CMK (cell line): ENCODE results near the gene SOX11.
"Not testable (repeated sequence)": the region's sequence is repeated elsewhere in the genome, so short reads cannot be mapped to it uniquely, and the experiment has no call there.

ENCODE experiments used
- DNase-seq: peaks from one replicate; pipeline ENCODE4 v3.0.0-alpha.2; 2010; ENCODE audit warnings: low read depth

SOX11 gene

DNA sequence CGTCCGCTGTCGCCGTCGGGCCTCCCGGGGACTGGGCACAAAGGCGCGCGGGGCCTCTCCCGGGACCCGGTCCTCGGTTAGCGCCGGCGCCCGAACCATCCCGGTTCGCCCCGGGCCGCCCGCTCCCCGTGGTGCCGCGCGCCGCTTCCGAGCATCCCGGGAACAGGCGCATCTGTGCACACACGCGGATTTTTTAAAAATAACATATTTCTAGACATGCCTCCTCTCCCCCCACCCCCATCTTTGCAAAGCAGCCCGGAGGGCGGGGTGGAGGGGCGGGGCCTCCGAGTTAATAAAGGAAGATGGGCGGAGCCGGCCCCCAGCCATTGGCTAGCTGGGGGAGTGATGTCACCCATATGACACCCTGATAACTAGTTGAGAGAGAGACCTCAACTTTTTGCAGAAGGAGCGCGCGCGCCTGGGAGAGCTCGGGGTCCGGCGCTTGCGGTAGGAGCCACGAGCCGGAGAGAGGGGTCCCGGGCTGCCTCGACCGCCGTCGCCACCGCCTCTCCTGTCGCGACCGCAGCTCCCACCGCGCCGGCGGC, at the start of gene SOX11:
TSS of gene SOX11 (plus strand) at position 400 of the 545 bp plus-strand sequence. CDS start 338 bp downstream, outside the sequence.
- DNase-seq, result no peak

DNA sequence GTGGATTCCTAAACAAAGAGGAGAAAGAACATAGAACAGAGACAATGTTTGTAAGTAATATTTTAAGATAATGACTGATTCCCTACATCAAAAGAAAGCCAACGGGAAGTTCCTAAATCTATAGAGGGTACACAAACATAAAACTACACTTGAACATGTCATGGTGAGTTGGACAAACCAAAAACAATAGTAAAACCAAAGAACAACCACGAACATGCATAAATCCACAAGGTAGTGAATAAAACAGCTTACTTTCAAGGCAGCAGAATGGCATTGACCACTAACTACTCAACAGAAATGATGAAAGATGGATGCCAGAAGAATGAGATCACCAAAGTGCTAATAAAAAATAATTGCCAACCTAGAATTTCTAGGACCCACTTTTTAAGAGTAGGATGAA, 39.5 kb upstream of the SOX11 start:
- not testable (repeated sequence) for DNase-seq

DNA sequence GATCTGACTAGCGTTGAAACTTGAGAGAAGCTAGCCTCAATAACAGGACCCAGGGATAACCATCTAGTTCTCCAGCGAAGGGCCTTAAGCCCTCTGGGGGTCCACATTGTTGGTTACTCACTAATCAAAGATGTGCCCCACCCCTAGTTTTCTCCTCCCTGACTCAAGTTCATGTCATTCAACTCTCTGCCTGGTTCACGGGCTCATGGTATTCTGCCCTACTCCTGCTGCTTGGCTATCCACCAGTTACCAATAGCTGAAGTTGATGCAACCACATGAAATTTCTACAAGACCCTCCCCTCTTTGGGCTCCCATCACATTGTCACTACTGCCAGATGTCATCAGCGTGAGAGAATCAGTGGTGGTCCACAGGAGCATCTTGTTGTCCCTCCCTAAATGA, 38.4 kb upstream of the SOX11 start:
- DNase-seq, result not testable (repeated sequence)

DNA sequence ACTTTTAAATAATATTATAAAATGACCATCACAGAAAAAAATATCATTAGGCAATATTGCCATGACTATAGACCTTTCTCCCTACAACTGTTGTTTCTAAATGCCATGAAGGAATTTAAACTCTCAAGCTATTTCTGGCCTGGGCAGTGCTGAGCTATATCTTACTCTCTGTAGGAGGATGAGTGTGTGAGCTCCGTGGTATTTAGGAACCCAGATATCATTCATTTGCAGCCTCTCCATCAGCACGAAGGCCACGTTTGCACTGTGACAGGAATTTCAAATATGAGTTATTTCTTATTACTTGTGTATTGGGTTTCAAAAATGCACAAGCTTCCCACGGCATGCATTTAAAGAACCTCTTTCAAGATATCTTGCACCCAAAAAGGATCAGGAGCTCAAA, 35.0 kb upstream of the SOX11 start:
- no peak for DNase-seq

DNA sequence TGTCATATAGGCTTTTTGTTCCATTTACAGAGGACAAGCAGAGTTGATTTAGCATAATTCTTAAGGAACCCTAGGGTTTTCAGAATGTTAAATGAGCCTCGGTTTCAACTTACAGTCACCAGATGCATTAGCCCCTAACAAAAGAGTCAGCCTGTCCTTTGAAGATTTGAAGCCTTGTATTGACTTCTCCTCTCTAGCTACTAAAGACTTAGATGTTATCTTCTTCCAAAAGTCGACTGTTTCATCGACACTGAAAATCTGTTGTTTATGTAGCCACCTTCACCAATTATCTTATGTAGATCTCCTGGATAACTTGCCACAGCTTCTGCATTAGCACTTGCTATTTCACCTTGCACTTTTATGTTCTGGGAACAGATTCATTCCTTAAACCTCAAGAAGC, 31.6 kb upstream of the SOX11 start:
- DNase-seq, result no peak

DNA sequence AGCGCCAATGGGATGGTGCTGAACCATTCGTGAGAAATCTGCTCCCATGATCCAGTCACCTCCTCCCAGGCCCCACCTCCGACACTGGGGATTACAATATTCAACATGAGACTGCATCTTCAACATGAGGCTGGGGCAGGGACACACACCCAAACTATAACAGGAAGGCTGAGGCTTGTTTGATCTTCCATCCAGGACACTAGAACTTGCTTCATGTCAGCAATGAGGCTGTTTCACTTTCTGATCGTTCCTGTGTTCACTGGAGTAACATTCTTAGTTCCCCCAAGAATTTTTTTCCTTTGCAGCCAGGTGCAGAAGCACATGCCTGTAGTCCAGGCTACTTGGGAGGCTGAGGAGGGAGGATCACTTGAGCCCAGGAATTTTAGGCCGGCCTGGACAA, 30.8 kb upstream of the SOX11 start:
- no peak for DNase-seq

DNA sequence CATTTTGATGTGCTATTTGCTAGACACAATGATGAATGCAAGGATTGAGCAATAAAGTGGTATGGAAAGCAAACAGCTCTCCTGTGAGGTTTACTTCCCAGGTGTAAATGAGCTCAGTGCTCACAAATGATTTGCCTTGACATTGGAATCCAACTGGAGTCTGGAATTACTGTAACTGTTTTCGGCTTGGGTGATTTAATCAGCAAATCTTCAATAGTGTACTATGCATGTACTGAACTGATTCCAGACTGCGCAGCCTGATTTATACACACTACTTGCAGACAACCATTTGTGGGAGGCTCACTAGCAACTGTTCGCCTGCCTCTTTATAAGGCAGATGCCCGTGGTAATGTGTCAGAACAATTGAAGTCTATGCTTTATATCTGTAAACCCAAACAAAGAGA, 27.9 kb upstream of the SOX11 start:
- DNase-seq, result no peak

DNA sequence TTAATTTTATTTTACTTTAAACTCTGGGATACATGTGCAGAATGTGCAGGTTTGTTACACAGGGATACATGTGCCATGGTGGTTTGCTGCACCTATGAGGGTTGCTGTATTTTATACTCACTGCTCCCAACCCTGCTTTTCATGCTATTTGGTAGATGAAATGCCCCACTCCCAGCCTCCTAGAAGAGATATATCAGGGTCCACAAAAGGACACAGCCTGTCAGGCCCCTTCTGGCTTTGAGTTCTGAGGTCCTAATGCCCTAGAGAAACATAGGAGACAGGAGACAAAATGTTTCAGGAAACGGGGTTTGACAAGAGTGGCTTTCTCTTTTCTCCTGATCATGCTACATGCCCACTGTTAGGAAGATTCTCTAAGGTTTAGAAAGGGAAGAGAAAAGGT, 27.1 kb upstream of the SOX11 start:
- no peak for DNase-seq

DNA sequence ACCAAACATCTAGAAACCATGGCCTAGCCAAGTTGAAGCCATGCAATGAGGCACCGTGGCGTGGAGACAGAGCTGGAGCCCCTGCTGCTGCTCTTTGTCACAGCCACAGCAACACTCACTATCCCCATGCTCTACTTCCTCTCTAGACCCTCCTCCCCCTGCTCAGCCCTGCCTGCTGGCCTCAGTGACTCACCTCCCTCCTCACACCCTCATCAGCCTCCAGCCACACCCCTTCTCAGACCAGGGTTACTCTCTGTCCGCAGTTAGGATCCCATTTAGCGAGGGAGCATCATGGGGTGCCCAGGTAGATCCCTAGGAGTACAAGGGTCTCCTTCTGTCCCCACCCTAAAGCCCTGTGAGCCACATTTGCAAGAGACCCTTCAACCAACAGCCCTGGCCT, 25.4 kb upstream of the SOX11 start:
- no peak for DNase-seq

DNA sequence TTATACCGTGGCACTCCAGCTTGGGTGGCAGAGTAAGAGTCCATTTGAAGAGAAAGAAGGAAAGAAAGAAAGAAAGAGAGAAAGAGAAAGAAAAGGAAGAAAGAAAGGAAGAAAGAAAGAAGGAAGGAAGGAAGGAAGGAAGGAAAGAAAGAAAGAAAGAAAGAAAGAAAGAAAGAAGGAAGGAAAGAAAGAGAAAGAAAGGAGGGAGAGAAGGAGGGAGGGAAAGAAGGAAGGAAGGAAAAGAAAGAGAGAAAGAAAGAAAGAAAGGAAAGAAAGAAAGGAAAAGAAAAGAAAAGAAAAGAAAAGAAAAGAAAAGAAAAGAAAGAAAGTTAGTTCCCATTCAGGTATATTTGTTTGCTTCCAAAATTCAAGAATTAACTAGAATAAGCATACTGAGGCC, 24.5 kb upstream of the SOX11 start:
- DNase-seq, result not testable (repeated sequence)

DNA sequence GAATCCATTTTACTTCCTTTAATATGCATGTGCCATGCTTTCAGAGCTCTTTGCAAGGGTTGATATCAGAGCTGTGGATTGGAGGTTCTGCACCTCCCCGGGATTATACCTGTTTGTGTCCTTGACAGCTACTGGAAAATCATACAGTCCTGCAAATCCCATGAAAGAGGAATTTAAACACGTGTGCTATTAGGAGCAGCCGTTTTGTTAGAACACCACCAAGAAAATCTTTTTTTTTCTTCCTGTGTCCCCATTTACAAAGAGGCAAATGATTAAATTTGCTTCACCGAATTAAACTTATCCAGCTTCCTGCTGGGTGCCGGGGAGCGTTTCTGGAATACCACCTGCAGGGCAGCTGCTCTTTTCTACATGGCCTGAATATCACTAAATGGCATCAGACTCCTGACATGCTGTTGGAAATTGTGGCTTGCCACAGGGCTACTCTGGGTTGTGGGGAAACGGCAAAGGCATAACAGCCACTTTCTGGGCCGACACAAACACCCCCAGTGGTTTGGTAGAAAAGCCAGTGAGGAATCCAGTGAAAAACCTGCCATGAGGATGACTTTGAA, 23.4 kb upstream of the SOX11 start:
- DNase-seq, result no peak

DNA sequence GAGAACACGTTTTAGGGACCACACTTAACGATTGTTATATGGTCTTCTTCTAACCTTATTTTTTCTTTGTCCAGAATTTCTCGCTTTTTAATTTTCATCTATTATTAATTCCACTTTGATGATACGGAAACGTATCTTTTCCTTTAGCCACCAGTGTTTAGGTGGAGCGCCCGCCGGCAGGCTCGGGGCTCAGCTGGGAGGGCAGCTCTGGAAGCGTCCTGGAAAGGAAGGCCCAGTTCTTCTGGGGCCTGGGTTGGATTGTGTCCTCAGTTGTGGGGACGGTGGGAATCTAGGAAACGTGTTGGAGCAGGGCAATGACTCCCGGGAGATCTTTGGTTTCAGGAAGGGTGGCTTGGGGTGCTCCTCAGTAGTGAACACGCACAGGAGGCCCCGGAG, 19.4 kb upstream of the SOX11 start:
- no peak for DNase-seq

DNA sequence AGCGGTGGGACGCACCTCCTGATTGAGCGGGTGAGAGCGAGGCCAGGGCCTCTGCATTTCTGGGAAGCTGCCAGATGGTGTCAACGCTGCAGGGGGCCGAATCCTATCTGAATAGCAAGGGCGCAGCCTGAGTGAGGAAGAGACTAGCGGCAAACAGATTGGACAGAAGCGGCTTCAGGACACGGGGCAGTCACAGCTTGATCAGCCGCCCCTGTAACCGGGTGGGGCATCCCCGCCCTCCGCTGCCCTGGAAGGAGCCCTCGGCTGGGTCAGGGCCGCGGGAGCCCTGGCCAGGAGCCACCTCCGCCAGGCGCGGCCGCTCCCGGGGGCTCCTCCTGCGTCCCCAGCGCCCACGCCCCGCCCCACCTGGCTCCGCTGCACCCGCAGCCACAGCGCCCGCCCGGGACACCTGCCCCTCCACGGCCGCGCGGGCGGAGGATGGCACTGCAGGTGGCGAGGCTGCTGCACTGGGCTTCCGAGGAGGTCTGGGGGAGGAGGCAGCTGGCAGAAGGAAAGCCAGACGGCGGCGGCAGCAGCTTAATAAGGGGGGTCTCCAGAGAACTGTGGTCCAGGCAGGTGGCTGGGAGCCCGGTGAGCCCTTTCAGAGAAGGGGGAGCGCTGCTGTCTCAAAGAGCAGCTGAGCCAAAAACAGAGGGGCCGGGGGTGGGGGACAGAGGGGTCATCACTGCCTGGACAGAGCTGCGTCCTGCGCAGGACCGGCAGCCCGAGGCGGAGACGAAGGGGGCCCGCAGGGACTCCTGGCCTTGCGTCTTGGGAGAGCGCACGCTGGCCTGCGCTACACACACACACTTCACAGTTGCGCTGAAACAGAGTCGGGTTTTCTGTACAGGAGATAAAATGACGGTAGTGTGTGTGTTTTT, 18.8 kb upstream of the SOX11 start:
- no peak for DNase-seq

DNA sequence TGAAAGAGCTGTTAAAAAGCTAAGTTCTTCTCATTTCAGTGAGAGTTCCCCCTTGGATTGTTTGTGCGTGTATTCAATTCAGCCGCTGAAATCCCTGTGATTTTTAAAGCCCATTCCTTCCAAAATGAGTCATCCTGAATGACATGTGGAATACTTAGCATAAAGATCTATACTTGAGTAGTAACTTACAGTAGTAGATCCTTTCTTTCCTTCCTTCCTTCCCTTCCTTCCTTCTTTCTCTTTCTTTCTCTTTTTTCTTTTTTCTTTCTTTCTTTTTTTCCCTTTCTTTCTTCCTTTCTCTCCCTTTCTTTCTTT, 18.2 kb upstream of the SOX11 start:
- DNase-seq, result no peak

DNA sequence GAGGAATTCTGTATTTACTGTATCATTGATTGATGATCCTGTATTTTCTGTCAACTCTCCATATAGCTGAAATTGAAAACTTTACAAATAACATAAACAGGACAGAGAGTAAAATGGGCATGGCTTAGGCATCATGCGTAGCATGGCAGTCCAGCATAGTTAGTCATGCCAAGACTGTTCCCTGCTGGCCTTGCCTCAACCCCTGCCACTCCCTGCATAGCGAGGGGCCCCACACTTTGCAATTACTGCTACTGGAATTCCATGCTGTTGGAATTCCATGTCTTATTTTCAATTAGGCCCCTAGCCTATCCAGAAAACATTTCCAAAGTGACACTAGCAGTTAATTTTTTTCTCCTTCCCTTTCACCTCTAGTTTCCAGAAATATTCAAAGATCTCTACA, 15.1 kb upstream of the SOX11 start:
- DNase-seq, result no peak

DNA sequence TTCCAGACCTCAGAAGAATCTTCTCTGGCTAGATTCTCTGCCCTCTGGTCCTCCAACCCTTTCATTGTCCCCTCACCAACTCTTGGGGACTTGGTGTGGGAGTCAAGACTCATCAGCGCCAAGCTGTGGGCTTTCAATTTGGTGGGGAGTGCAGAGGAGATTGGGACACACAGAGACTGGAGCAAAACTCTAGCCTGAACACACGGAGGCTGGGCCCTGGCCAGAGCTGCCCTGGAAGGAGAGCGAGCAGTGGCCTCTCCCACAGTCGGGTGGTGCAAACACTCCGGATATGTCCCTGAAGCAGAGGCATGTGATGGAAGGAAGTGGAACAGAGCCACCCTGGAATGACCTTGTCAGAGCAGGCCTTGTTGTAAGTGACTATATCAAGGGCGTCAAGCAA, 8.7 kb upstream of the SOX11 start:
- DNase-seq, result no peak

DNA sequence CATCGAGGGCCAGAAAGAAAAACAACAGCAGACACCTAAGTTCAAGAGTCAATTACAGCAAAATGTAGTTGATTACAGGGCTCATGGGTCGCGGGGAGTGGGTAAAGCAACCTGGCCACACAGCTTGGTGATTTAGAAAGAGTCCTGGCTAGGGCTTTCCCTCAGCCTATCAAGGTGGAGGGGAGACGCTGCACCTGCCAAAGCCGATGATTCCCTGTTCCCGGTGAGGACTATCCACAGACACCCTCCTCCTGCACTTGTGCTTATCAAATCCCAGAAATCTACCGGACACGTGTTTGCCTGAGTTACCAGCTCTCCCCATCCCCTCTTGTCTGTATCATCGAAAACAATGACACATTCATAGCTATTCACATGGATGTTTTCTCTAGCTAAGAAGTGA, 7.0 kb upstream of the SOX11 start:
- DNase-seq, result no peak

DNA sequence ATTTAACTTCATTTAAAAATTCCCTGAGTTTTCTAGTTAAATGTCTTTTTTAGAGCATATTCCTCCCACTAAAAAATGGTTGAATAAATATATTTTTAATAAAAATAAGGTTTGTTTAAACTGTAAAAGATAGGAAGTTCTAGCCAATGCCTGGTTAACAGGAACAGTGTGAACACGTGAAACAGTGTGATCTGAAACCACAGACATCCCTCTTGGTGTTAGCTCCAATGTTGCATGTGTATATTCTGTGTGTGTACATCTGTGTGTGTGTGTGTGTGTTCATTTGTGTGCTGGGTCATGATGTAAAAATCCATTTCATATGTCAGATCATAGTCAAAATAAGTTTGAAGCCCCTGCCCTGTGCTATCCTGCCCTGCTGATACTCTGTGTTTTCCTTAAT, 6.1 kb upstream of the SOX11 start:
- no peak for DNase-seq

DNA sequence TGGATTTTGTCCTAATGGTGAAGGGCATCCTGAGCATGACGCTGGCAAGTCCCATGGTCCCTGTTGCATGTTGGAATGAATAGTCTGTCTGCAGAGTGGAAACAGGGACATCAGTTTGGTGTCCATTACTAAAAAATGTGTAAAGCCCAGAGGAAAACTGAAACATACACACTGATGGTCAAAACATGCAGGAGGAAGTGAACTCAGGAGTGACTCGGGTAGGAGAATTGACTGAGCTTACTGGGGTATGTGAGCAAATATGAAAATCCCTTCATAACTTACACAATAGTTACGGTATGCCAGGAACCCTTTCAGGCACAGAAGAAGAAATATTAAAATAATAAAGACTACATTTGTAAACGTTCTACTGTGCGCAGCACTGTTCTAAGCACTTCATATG, 5.6 kb upstream of the SOX11 start:
- no peak for DNase-seq

DNA sequence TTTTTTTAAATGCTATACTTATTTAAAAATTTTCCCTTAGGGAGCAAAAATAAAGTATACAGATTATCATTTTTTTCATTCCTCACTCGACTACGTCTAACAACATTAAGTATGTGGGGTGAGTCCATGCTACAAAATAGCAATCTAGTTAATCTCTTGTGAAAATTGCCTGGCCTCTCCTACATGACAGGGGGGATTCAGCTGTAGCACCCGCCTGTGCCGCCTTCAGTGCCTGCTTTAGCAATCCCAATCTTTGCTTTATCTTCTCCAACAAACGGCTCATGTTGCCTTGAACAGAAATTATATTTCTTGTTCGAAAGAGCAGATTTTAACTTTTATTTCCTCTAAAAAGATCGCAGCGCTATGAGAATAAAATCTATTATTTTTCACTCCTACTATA, 2.4 kb upstream of the SOX11 start:
- DNase-seq, result no peak

DNA sequence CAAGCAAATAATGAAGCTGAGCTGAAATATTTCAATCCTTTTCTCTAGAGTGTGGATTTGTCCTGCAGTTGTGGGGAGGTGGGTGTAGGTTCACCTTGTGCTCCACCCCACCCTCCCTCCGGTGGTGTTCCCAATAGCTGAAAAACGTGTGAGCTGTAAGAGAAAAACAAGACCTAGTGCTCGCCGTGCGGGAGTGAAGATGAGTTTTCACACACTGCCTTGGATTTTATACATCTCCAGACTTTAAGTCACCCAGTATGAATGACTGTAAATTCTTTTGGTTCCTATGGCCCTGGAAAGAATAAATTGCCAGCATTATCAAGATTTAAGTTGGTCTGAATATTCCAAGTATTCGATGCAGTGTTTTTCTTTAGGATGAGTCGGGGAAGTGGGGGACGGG, 1.9 kb upstream of the SOX11 start:
- DNase-seq, result no peak

DNA sequence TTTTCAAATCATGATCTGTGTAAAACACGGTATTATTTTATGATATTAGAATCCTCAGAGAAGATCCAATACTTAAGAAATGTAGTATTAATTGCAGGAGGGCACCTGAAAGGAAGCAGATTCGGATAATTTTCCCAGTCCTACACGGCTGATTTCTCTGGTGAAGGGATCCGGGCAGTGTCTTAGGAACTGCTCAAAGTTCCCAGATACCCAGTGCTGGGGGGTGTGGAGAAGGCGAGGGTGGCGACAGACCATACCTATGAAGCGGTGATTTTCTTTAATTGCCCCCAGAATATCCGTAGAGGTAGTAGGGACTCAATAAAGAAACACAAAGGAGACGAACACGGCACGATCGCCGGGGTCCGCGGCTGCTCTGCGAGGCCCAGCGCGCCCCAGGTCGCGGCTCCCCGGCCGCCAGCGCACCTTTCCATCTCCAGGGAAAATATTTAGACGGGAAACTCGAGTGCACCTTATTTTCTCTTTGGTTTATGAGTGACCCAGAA, 1.4 kb upstream of the SOX11 start:
- no peak for DNase-seq

DNA sequence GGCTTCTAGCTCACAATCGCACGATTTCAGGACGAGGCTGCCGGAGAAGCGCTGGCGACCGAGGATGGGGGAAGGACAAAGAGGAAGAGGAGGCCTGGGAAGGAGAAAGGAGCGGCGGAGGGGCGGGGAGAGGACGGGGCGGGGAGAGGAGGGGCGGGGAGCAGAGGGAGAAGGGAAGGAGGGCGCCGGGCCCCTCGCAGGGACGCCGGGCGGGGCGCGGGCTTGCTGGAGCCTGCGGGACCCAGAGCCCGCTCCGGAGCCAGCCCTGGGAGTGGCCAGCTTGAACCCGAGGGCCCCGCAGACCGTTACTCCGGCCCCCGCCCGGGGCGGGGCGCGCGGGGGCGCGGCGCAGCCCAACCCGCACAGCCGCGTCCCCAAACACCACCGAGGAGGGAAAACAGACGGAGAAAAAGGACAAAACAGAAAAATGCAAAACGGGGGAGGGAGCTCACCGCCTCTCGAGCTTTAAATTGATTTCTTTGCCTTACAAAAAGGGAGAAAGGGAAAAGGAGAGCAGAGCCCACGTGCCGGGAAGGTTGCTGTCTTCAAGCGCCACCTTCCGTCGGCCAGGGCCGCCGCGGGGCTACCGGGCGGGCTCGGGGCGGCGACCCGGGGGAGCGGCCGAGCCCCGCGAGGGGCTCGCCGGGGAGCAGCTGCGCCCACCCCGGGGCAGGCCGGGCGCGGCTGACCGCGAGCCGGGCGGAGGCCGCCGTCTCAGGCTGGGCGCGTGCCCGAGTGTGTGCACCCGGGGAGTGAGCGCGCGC, 781 bp upstream of the SOX11 start:
- no peak for DNase-seq
